Activated T-helper 9 cell treated with anti-CD3 and anti-CD28 coated beads, Interleukin-2, amount 50 U/mL, for 16 hours (primary cell): ENCODE measurements around the gene LSP1.

ENCODE experiments used
- DNase-seq: peaks from one replicate; pipeline ENCODE4 v3.0.0-alpha.2; 2020; ENCODE audit warnings: low read depth

The LSP1 gene

GRCh38 chr11:1890856-1891830 lies 38.3 kb downstream of the LSP1 start:
- DNase-seq: no peak

GRCh38 chr11:1891831-1892115 lies 38.9 kb downstream of the LSP1 start, which contains the start of gene PRR33:
Gene PRR33, minus strand, starts transcription at chr11:1891895. Its CDS starts 1,311 bp downstream, at chr11:1890584.
- DNase-seq: no peak

- DNase-seq: no peak
Measured at GRCh38 chr11:1892116-1892515, 39.2 kb downstream of the LSP1 start.

GRCh38 chr11:1892558-1892957 lies 39.7 kb downstream of the LSP1 start:
- DNase-seq: no peak

GRCh38 chr11:1893581-1894359 lies 40.9 kb downstream of the LSP1 start:
- DNase-seq: no peak

GRCh38 chr11:1894759-1895158 lies 41.9 kb downstream of the LSP1 start:
- DNase-seq: no peak

GRCh38 chr11:1896468-1896867 lies 43.6 kb downstream of the LSP1 start:
- no peak for DNase-seq

GRCh38 chr11:1896923-1897322 lies 44.0 kb downstream of the LSP1 start:
- DNase-seq: no peak

- no peak for DNase-seq
Measured at GRCh38 chr11:1899090-1899489, 46.2 kb downstream of the LSP1 start.

- no peak for DNase-seq
Measured at GRCh38 chr11:1899686-1900085, 46.8 kb downstream of the LSP1 start.

GRCh38 chr11:1906181-1906580 lies 53.3 kb downstream of the LSP1 start:
- DNase-seq: no peak

GRCh38 chr11:1906611-1907423 lies 53.9 kb downstream of the LSP1 start:
- DNase-seq: no peak

- DNase-seq: no peak
Measured at GRCh38 chr11:1908618-1909017, 55.7 kb downstream of the LSP1 start.

- no peak for DNase-seq
Measured at GRCh38 chr11:1909524-1909923, 56.6 kb downstream of the LSP1 start.

- DNase-seq: no peak
Measured at GRCh38 chr11:1912289-1912878, 59.5 kb downstream of the LSP1 start.

- no peak for DNase-seq
Measured at GRCh38 chr11:1913271-1914060, 60.6 kb downstream of the LSP1 start.

- no peak for DNase-seq
Measured at GRCh38 chr11:1915795-1916131, 62.9 kb downstream of the LSP1 start.

GRCh38 chr11:1916132-1916985 lies 63.5 kb downstream of the LSP1 start:
- DNase-seq: no peak

GRCh38 chr11:1916986-1917522 lies 64.2 kb downstream of the LSP1 start:
- no peak for DNase-seq
